Measurements from ENCODE around the gene MITF. TPM values are rescaled to one million over a fixed set of nuclear protein-coding genes. Genes with fewer than 3 reads are reported as not detected.

The MITF gene
- total and polyA plus RNA-seq, 8 donors: 6.2 to 29.6 (median 7.5) TPM

DNA sequence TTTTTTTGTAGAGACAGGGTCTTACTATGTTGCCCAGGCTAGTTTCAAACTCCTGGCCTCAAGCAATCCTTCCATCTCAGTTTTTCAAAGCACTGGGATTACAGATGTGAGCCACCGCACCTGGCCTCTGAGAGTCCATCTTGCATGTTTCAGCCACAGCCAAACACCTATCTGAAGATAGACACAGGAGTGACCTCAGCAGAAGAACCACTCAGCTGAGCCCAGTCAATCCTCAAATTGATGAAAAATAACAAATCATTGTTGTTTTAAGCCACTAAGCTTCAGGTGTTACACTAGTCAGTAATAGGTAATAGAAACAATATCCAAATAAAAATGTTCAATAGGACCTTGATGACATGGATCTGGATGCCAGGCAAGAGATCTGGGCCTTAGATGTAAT, 38.3 kb upstream of the MITF start:
- ATAC-seq (no peak), DNase-seq (no peak)
- Histone ChIP-seq H3K4me3 (no peak overlapping the region), H3K9me3 (peaks cover 0 to 16% of the 10 kb centered on the region in 2 donors), H3K27ac (no peak overlapping the region), H3K4me1 (no peaks in the 10 kb centered on the region), H3K36me3 (no peaks in the 10 kb centered on the region), H3K27me3 (no peaks in the 10 kb centered on the region)
- intact Hi-C loops (cut with DNase I): no loop called here
- TF ChIP-seq, protein P1, sequence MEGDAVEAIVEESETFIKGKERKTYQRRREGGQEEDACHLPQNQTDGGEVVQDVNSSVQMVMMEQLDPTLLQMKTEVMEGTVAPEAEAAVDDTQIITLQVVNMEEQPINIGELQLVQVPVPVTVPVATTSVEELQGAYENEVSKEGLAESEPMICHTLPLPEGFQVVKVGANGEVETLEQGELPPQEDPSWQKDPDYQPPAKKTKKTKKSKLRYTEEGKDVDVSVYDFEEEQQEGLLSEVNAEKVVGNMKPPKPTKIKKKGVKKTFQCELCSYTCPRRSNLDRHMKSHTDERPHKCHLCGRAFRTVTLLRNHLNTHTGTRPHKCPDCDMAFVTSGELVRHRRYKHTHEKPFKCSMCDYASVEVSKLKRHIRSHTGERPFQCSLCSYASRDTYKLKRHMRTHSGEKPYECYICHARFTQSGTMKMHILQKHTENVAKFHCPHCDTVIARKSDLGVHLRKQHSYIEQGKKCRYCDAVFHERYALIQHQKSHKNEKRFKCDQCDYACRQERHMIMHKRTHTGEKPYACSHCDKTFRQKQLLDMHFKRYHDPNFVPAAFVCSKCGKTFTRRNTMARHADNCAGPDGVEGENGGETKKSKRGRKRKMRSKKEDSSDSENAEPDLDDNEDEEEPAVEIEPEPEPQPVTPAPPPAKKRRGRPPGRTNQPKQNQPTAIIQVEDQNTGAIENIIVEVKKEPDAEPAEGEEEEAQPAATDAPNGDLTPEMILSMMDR (IDR thresholded peaks at IDR 0.05): no peak

DNA sequence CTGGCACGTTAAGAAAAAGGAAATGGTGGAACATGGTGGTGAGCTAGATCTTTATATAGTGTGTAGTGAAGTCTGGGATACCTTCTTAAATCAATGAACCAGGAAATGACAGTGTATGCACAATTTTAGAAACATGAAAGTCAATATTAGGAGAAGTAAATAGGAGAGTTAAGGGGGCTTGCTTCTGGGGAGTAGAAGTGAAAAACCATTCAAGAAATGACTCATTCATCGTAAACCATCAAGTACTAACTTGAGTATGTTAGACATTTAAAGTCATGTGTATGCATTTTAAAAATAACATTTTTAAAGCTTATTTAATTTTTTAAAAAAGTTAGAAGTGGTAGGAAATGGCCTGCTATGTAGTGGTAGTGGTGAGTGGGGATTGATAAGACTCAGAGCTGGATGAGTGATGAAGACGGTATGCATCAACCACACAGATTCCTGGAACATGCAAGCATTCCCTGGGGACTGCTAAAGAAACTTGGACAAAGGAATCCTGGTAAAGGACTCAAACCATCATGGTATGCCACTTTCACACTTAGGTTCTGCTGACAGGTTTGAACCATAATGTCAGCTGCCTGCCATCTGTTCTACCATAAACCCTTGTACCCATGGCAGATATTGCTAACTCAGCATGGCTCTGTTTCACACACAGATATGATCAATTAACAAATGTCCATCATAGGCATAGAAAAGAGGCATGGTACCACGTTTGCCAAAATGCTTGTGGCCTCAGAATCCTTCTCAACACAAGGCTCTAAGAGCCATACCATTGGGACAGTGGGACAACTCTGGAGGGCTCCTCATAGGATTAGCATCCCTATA, 28.9 kb upstream of the MITF start:
- Histone ChIP-seq H3K27me3 (no peaks in the 10 kb centered on the region), H3K27ac (no peak overlapping the region), H3K4me3 (no peak overlapping the region), H3K4me1 (no peaks in the 10 kb centered on the region), H3K36me3 (no peaks in the 10 kb centered on the region), H3K9me3 (no peaks in the 10 kb centered on the region)
- ATAC-seq (no peak), DNase-seq (no peak)
- intact Hi-C loops (cut with DNase I): no loop called here
- TF ChIP-seq, protein P1 (IDR thresholded peaks at IDR 0.05): no peak

DNA sequence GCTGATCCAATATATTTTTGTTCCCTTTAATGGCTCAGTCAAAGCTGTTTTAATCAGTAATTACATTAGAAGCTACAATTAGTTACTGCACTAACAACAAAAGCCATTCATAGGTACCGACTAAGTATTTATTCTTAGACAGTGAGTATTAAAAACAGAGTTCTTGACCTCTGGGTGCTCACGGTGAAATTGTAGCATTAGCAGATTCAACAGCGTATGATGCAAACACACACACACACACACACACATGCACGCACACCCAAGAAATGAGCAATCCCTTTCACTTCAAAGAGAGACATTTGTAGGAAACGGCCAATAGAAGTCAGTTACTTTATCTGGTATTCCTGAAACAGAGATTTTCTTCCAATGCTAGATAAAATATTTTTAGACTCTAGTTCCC, 27.0 kb upstream of the MITF start:
- intact Hi-C loops (cut with DNase I): no loop called here

DNA sequence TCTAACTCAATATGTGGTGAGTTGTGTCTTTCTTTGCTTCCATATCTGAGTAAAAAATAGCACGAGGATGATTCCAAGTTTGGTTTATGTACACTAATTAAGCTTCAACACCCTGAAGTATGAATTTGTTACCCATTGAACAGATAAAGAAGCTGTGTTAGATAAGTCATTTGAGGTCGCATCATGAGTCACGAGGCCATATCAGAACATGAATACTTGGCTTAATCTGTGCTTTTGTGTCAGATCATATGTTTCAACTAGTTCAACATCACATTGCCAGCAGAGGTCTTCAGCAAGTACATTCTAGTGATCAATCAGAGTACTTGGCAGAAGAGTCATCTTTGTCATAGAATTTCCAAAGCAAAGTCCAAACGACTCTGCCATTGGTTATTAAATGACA, 26.3 kb upstream of the MITF start:
- H3K4me3 ChIP-seq: no peak overlapping the region
- TF ChIP-seq, protein P1 (IDR thresholded peaks at IDR 0.05): no peak
- no peaks in the 10 kb centered on the region for H3K36me3 ChIP-seq
- ATAC-seq (no peak), DNase-seq (no peak)
- no peaks in the 10 kb centered on the region for H3K27me3 ChIP-seq
- H3K27ac ChIP-seq: no peak overlapping the region
- H3K9me3 ChIP-seq: no peaks in the 10 kb centered on the region
- H3K4me1 ChIP-seq: no peaks in the 10 kb centered on the region
- intact Hi-C loops (cut with DNase I): no loop called here

More for the DNA sequence above, 27.0 kb upstream of the MITF start:
- no peaks in the 10 kb centered on the region for H3K4me1 ChIP-seq
- H3K27ac ChIP-seq: no peak overlapping the region
- H3K27me3 ChIP-seq: no peaks in the 10 kb centered on the region
- H3K4me3 ChIP-seq: no peak overlapping the region
- TF ChIP-seq, protein P1 (IDR thresholded peaks at IDR 0.05): no peak
- DNase-seq (no peak), ATAC-seq (no peak)
- no peaks in the 10 kb centered on the region for H3K9me3 ChIP-seq
- H3K36me3 ChIP-seq: no peaks in the 10 kb centered on the region

DNA sequence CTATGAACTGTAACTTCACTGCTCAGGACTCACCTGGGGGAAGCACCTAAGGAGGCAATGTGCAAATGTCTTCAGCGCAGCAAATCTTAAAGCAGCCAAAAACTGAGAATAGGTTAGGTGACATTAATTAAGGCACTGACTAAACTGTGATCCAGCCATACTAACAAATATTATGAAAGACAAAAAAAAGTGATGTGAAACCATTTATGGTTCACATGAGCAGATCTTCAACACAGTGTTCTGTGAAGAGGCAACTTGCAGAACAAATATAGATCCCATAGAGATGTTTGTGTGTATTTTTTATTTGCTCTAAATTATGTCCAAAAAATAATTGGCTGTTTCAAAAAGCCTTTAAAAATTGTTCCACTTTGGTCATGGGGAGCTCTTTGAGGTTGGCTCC, 24.1 kb upstream of the MITF start:
- no peaks in the 10 kb centered on the region for H3K9me3 ChIP-seq
- DNase-seq (no peak), ATAC-seq (no peak)
- no peaks in the 10 kb centered on the region for H3K27me3 ChIP-seq
- H3K36me3 ChIP-seq: no peaks in the 10 kb centered on the region
- intact Hi-C loops (cut with DNase I): no loop called here
- H3K4me3 ChIP-seq: no peak overlapping the region
- no peaks in the 10 kb centered on the region for H3K4me1 ChIP-seq
- no peak overlapping the region for H3K27ac ChIP-seq
- TF ChIP-seq, protein P1 (IDR thresholded peaks at IDR 0.05): no peak

All from left lung (tissue), 10 donors.